ENCODE results near the gene SFPQ.
"Not testable (repeated sequence)": the region's sequence is repeated elsewhere in the genome, so short reads cannot be mapped to it uniquely, and the experiment has no call there.

SFPQ gene

GRCh38 chr1:35143737-35144508 lies 49.0 kb downstream of the SFPQ start:
- DNase-seq (ENCODE audit: low spot score): no peak

GRCh38 chr1:35142728-35143127 lies 50.2 kb downstream of the SFPQ start:
- not testable (repeated sequence) for DNase-seq (ENCODE audit: low spot score)

DNA sequence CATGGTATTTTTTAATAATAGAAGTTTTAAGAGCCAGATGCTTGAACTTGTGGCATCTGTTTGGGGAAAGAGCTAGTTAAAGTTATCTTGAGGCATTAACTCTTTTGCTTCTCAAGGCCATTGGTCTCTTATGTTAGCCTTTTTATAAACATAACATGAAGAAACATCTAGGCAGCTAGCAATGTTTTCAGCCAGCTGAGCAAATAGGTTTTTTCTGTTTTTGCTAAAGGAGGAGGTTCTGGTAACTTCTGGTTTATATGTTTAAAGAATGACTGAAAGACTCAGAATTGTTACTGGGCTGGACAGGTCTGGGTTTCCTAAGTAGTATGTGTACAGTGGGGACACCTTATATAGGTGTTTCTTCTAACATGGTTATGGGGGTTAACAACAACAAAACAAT lies 50.7 kb downstream of the SFPQ start:
- not testable (repeated sequence) for DNase-seq (ENCODE audit: low spot score)

DNA sequence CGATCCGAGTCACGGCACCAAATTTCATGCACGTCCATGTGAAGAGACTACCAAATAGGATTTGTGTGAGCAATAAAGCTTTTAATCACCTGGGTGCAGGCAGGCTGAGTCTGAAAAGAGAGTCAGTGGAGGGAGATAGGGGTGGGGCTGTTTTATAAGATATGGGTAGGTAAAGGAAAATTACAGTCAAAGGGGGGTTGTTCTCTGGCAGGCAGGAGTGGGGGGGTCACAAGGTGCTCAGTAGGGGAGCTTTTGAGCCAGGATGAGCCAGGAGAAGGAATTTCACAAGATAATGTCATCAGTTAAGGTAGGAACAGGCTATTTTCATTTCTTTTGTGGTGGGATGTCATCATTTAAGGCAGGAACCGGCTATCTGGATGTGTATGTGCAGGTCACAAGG lies 55.4 kb downstream of the SFPQ start:
- DNase-seq (ENCODE audit: low spot score): not testable (repeated sequence)

- no peak for DNase-seq (ENCODE audit: low spot score)
Measured at GRCh38 chr1:35136780-35137179, 56.2 kb downstream of the SFPQ start.
